Measurements from ENCODE around the gene SLC26A9.
"Not testable (repeated sequence)": the region's sequence is repeated elsewhere in the genome, so short reads cannot be mapped to it uniquely, and the experiment has no call there.

The SLC26A9 gene

DNA sequence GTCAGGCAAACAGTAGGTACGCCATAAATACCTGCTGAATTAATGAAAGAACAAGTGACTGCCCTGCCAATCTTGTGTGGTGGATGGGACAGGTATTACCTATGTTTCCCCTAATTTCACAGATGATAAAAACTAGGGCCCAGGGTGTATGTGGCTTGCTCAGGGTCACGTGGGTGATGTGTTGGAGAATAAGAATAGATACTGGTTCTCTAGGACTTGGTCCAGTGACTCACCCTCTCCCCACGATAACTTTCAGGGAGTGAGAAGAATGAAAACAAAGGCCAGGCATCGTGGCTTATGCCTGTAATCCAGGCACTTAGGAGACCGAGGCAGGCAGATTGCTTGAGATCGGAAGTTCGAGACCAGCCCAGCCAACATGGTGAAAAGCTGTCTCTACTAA is 26.7 kb downstream of the SLC26A9 start:
- Histone ChIP-seq H3K27ac (ENCODE audit: low read depth, low read length) (no peak overlapping the region), H3K36me3 (ENCODE audit: control insufficient read depth, insufficient read depth, low read length) (no peaks in the 10 kb centered on the region), H3K27me3 (ENCODE audit: control insufficient read depth, insufficient read depth, low read length) (no peaks in the 10 kb centered on the region), H3K4me3 (ENCODE audit: low read depth, low read length) (no peak overlapping the region), H3K4me1 (ENCODE audit: control insufficient read depth, insufficient read depth, low read length) (peaks cover 9% of the 10 kb centered on the region; the same call in 1 of the 2 replicates), H3K9ac (ENCODE audit: low read length) (no peak overlapping the region), H3K9me3 (ENCODE audit: control insufficient read depth, insufficient read depth, low read depth, low read length) (no peaks in the 10 kb centered on the region)

DNA sequence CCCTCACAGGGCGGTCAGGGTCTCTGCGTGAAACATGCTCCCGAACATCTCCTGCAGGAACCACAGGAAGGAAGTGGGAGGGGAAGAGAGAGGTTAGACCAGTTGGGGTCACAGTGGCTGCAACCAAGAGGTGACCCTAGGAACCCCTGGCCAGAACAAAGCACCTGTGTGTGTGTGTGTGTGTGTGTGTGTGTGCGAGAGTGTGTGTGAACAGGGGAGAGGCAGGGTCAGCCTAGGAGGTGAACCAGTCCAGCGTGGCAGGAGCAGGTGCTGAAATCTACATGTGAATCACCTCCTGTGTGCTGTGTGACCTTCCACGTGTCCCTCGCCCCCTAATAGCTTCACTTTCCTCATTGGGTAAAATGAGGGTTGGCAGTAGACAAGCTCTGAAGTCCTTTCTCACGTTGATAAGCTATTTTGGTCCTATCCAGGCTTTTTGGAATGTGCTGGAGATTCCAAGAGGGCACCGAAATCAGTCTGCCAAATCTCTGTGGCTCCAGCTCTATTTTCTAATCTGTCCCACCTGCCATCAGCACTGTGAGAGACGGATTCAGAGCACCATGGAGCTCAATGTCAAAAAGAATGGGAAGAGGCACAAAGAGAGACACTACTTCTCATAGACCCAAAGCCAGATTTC is 27.8 kb downstream of the SLC26A9 start:
- H3K9me3 ChIP-seq (ENCODE audit: control insufficient read depth, insufficient read depth, low read depth, low read length) = no peaks in the 10 kb centered on the region
- no peaks in the 10 kb centered on the region for H3K27me3 ChIP-seq (ENCODE audit: control insufficient read depth, insufficient read depth, low read length)
- no peak overlapping the region for H3K27ac ChIP-seq (ENCODE audit: low read depth, low read length)
- H3K4me1 ChIP-seq (ENCODE audit: control insufficient read depth, insufficient read depth, low read length) = peaks cover 9% of the 10 kb centered on the region; the same call in 1 of the 2 replicates
- no peak overlapping the region for H3K9ac ChIP-seq (ENCODE audit: low read length)
- H3K36me3 ChIP-seq (ENCODE audit: control insufficient read depth, insufficient read depth, low read length) = no peaks in the 10 kb centered on the region
- H3K4me3 ChIP-seq (ENCODE audit: low read depth, low read length) = no peak overlapping the region

DNA sequence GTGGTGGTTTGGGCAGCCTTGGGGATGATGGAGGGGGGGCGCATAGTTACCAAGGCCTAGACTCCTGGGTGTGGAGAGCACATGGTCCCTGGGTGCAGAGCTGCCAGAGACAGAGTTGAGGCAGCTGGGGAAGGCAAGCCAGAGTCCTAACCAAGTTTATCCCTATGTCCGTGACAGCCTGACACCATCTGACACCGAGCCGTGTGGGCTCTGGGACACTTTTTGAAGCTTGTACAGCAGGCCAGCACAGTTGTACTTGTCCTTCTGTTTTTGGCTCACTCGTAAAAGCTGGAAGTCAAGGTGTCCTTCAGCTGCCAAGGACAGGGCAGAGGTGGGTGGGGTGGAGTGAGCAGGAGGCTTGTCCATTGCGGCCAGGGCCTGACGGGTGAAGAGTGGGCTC is 28.5 kb downstream of the SLC26A9 start:
- Histone ChIP-seq H3K9ac (ENCODE audit: low read length) (no peak overlapping the region), H3K36me3 (ENCODE audit: control insufficient read depth, insufficient read depth, low read length) (no peaks in the 10 kb centered on the region), H3K4me3 (ENCODE audit: low read depth, low read length) (no peak overlapping the region), H3K27me3 (ENCODE audit: control insufficient read depth, insufficient read depth, low read length) (no peaks in the 10 kb centered on the region), H3K27ac (ENCODE audit: low read depth, low read length) (no peak overlapping the region), H3K4me1 (ENCODE audit: control insufficient read depth, insufficient read depth, low read length) (peaks cover 9% of the 10 kb centered on the region; the same call in 1 of the 2 replicates), H3K9me3 (ENCODE audit: control insufficient read depth, insufficient read depth, low read depth, low read length) (no peaks in the 10 kb centered on the region)

DNA sequence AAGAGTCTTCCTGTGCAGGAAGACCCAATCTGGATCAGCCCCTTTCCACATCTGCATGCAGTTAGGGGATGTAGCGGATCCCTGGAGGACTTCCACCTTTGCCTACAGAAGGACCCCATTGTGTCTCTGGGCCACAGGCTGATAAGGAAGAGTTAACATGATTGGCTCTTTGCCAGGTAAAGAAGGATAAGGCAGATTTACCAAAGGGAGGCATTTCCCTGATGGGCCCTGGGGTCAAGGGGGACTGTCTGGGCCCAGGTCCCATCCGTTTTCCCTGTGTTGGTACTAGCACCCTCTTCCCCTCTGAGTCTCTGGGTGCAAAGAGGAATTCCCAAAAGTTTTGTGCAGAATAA is 29.1 kb downstream of the SLC26A9 start:
- Histone ChIP-seq H3K9ac (ENCODE audit: low read length) (no peak overlapping the region), H3K4me3 (ENCODE audit: low read depth, low read length) (no peak overlapping the region), H3K36me3 (ENCODE audit: control insufficient read depth, insufficient read depth, low read length) (no peaks in the 10 kb centered on the region), H3K27me3 (ENCODE audit: control insufficient read depth, insufficient read depth, low read length) (no peaks in the 10 kb centered on the region), H3K9me3 (ENCODE audit: control insufficient read depth, insufficient read depth, low read depth, low read length) (no peaks in the 10 kb centered on the region), H3K27ac (ENCODE audit: low read depth, low read length) (no peak overlapping the region), H3K4me1 (ENCODE audit: control insufficient read depth, insufficient read depth, low read length) (peaks cover 9% of the 10 kb centered on the region; the same call in 1 of the 2 replicates)

DNA sequence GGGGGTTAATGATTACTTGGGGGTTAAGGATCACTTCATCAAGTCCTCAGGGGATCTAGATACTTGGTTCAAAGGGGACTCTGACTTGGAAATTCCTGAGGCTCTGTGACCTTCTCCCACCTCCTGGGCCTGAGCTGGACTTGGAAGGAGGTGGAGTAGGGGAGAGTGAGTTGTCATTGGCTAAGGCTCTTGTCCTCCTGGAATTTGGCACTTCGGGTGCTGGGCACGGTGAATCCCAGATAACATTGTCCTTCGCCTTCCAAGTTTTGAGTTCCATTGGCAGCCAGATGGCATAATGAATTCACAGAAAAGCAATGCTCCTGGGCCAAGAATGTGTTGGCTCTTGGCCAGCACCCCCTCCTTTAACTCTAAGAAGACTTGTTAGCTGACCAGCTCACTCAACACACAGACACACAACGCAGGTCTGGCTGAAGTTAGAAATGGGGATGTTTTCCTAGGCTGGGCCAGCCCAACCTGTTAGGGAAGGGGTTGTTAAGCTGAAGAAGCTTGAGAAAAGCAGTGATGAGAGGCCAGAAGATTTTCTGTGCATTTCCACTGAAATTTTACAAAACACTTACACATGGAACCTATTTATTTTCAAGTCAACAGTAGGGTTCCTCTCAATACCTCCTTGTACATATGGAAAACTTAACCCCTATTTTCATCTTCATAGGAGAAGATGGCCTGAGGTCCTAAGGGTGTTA is 29.7 kb downstream of the SLC26A9 start:
- H3K27ac ChIP-seq (ENCODE audit: low read depth, low read length) = no peak overlapping the region
- H3K4me3 ChIP-seq (ENCODE audit: low read depth, low read length) = no peak overlapping the region

DNA sequence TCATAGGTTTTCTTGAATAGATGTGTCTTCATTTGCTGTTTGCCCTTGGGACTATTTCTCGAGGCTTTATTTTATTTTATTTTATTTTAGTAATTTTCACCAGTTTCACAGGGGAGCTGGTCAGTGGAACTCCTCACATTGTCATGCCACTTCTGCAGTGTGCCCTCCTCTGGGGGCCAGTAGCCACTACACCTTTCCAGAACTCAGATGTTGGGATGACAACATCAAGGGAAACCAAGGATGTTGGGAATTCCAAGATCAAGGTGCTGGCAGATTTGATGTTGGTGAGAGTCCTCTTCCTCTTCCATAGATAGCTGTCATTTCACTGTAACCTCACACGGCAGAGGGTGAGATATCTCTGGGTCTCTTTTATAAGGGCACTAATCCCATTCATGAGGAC is 35.5 kb downstream of the SLC26A9 start:
- Histone ChIP-seq H3K9me3 (ENCODE audit: control insufficient read depth, insufficient read depth, low read depth, low read length) (no peaks in the 10 kb centered on the region), H3K4me1 (ENCODE audit: control insufficient read depth, insufficient read depth, low read length) (no peaks in the 10 kb centered on the region), H3K9ac (ENCODE audit: low read length) (no peak overlapping the region), H3K27me3 (ENCODE audit: control insufficient read depth, insufficient read depth, low read length) (no peaks in the 10 kb centered on the region), H3K4me3 (ENCODE audit: low read depth, low read length) (no peak overlapping the region), H3K36me3 (ENCODE audit: control insufficient read depth, insufficient read depth, low read length) (no peaks in the 10 kb centered on the region), H3K27ac (ENCODE audit: low read depth, low read length) (no peak overlapping the region)

More for the DNA sequence above, 29.7 kb downstream of the SLC26A9 start:
- H3K9ac ChIP-seq (ENCODE audit: low read length) = no peak overlapping the region
- H3K4me1 ChIP-seq (ENCODE audit: control insufficient read depth, insufficient read depth, low read length) = peaks cover 7% of the 10 kb centered on the region; the same call in 1 of the 2 replicates
- H3K9me3 ChIP-seq (ENCODE audit: control insufficient read depth, insufficient read depth, low read depth, low read length) = no peaks in the 10 kb centered on the region
- H3K36me3 ChIP-seq (ENCODE audit: control insufficient read depth, insufficient read depth, low read length) = no peaks in the 10 kb centered on the region
- H3K27me3 ChIP-seq (ENCODE audit: control insufficient read depth, insufficient read depth, low read length) = no peaks in the 10 kb centered on the region

DNA sequence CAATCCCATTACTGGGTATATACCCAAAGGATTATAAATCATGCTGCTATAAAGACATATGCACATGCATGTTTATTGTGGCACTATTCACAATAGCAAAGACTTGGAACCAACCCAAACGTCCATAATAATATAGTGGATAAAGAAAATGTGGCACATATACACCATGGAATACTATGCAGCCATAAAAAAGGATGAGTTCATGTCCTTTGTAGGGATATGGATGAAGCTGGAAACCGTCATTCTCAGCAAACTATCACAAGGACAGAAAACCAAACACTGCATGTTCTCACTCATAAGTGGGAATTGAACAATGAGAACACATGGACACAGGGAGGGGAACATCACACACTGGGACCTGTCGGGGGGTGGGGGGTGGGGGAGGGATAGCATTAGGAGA is 38.2 kb downstream of the SLC26A9 start:
- H3K4me1 ChIP-seq (ENCODE audit: control insufficient read depth, insufficient read depth, low read length); H3K36me3 ChIP-seq (ENCODE audit: control insufficient read depth, insufficient read depth, low read length); H3K27ac ChIP-seq (ENCODE audit: low read depth, low read length); H3K27me3 ChIP-seq (ENCODE audit: control insufficient read depth, insufficient read depth, low read length); H3K9ac ChIP-seq (ENCODE audit: low read length); H3K9me3 ChIP-seq (ENCODE audit: control insufficient read depth, insufficient read depth, low read depth, low read length); H3K4me3 ChIP-seq (ENCODE audit: low read depth, low read length): not testable (repeated sequence)

DNA sequence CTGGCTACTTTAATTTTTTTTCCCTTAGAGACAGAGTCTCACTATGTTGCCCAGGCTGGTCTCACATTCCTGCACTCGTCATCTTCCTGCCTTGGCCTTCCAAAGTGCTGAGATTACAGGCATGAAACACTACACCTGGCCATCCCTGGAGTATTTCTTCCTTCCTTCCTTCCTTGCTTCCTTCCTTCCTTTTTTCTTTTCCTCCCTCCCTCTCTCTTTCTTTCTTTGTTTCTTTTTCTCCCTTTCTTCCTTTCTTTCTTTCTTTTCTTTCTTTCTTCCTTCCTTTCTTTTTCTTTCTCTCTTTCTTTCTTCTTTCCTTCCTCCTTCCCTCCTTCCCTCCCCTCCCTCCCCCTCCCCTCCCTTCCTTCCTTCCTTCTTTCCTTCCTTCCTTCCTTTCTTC is 46.9 kb downstream of the SLC26A9 start:
- Histone ChIP-seq H3K4me3 (ENCODE audit: low read depth, low read length) (no peak overlapping the region), H3K4me1 (ENCODE audit: control insufficient read depth, insufficient read depth, low read length) (no peaks in the 10 kb centered on the region), H3K27me3 (ENCODE audit: control insufficient read depth, insufficient read depth, low read length) (no peaks in the 10 kb centered on the region), H3K27ac (ENCODE audit: low read depth, low read length) (no peak overlapping the region), H3K36me3 (ENCODE audit: control insufficient read depth, insufficient read depth, low read length) (no peaks in the 10 kb centered on the region), H3K9me3 (ENCODE audit: control insufficient read depth, insufficient read depth, low read depth, low read length) (peaks cover 31% of the 10 kb centered on the region), H3K9ac (ENCODE audit: low read length) (no peak overlapping the region)

DNA sequence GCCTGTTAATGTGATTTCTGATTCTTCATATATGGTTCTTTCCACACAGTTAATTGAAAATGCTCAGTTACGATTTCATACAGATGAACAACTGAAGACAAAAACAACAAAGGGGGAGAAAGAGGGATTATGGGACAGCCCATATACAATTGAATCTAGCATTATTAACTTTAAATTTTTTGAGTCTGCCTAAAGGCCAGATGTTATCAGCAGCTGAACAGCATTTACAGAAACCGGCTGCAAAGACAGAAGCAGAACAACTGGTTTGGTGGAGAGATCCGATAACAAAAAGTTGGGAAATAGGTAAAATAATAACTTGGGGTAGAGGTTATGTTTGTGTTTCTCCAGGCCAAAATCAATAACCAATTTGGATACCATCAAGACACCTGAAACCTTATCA is 49.1 kb downstream of the SLC26A9 start:
- not testable (repeated sequence) for H3K4me1 ChIP-seq (ENCODE audit: control insufficient read depth, insufficient read depth, low read length); H3K4me3 ChIP-seq (ENCODE audit: low read depth, low read length); H3K27ac ChIP-seq (ENCODE audit: low read depth, low read length); H3K27me3 ChIP-seq (ENCODE audit: control insufficient read depth, insufficient read depth, low read length); H3K9ac ChIP-seq (ENCODE audit: low read length); H3K36me3 ChIP-seq (ENCODE audit: control insufficient read depth, insufficient read depth, low read length)
- peaks cover 45% of the 10 kb centered on the region for H3K9me3 ChIP-seq (ENCODE audit: control insufficient read depth, insufficient read depth, low read depth, low read length)

DNA sequence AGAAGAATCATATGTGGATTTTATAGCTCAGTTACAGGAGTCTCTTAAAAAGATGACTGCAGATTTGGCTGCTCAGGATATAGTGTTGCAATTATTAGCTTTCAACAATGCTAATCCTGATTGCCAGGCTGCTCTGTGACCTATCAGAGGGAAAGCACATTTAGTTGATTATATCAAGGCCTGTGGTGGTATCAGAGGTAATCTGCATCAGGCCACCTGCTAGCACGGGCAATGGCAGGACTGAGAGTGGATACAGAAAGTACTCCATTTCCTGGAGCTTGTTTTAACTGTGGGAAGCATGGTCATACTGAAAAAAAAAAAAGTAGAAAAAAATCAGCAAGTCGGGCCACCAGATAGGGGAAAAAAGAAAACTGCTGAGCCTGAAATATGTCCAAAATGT is 51.1 kb downstream of the SLC26A9 start:
- not testable (repeated sequence) for H3K36me3 ChIP-seq (ENCODE audit: control insufficient read depth, insufficient read depth, low read length); H3K9ac ChIP-seq (ENCODE audit: low read length); H3K4me3 ChIP-seq (ENCODE audit: low read depth, low read length); H3K4me1 ChIP-seq (ENCODE audit: control insufficient read depth, insufficient read depth, low read length); H3K27me3 ChIP-seq (ENCODE audit: control insufficient read depth, insufficient read depth, low read length); H3K27ac ChIP-seq (ENCODE audit: low read depth, low read length)
- peaks cover 40% of the 10 kb centered on the region for H3K9me3 ChIP-seq (ENCODE audit: control insufficient read depth, insufficient read depth, low read depth, low read length)

DNA sequence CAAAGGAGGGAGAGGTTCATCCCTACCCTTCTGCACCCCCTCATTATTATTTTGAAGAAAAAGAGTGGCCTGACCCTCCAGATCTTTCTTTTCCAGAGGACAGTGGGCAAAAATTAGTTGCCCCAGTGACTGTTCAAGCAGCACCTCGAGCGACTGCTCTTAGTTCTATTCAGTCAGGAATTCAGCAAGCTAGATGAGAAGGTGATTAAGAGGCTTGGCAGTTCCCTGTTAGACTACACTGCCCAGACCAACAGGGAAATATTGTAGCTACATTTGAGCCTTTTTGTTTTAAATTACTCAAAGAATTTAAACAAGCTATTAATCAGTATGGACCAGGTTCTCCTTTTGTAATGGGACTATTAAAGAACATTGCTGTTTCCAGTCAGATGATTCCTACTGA is 51.8 kb downstream of the SLC26A9 start:
- H3K4me3 ChIP-seq (ENCODE audit: low read depth, low read length); H3K36me3 ChIP-seq (ENCODE audit: control insufficient read depth, insufficient read depth, low read length); H3K27me3 ChIP-seq (ENCODE audit: control insufficient read depth, insufficient read depth, low read length); H3K9ac ChIP-seq (ENCODE audit: low read length); H3K4me1 ChIP-seq (ENCODE audit: control insufficient read depth, insufficient read depth, low read length); H3K27ac ChIP-seq (ENCODE audit: low read depth, low read length): not testable (repeated sequence)
- H3K9me3 ChIP-seq (ENCODE audit: control insufficient read depth, insufficient read depth, low read depth, low read length) = peaks cover 39% of the 10 kb centered on the region
